ENCODE measurements around the gene BANP.

The BANP gene

GRCh38 chr16:88005181-88005581 lies 53.9 kb downstream of the BANP start:
- DNase-seq (ENCODE audit: low spot score): no peak
- TF ChIP-seq CTCF (IDR thresholded peaks at IDR 0.05; ENCODE audit: extremely low read depth, missing control alignments): no peak

GRCh38 chr16:88005968-88006367 lies 54.7 kb downstream of the BANP start:
- DNase-seq (ENCODE audit: low spot score): no peak
- TF ChIP-seq CTCF (IDR thresholded peaks at IDR 0.05; ENCODE audit: extremely low read depth, missing control alignments): no peak

GRCh38 chr16:88007321-88007731 lies 56.1 kb downstream of the BANP start:
- TF ChIP-seq CTCF (IDR thresholded peaks at IDR 0.05; ENCODE audit: extremely low read depth, missing control alignments): no peak
- no peak for DNase-seq (ENCODE audit: low spot score)

- TF ChIP-seq CTCF (IDR thresholded peaks at IDR 0.05; ENCODE audit: extremely low read depth, missing control alignments): no peak
- no peak for DNase-seq (ENCODE audit: low spot score)
Measured at GRCh38 chr16:88008840-88009239, 57.6 kb downstream of the BANP start.

- TF ChIP-seq CTCF (IDR thresholded peaks at IDR 0.05; ENCODE audit: extremely low read depth, missing control alignments): no peak
- DNase-seq (ENCODE audit: low spot score): no peak
Measured at GRCh38 chr16:88009563-88010342, 58.5 kb downstream of the BANP start.

- no peak for TF ChIP-seq CTCF (IDR thresholded peaks at IDR 0.05; ENCODE audit: extremely low read depth, missing control alignments)
- no peak for DNase-seq (ENCODE audit: low spot score)
Measured at GRCh38 chr16:88010343-88010967, 59.2 kb downstream of the BANP start.

- TF ChIP-seq CTCF (IDR thresholded peaks at IDR 0.05; ENCODE audit: extremely low read depth, missing control alignments): no peak
- no peak for DNase-seq (ENCODE audit: low spot score)
Measured at GRCh38 chr16:88010968-88011483, 59.8 kb downstream of the BANP start.

Data from GM20000 (cell line).